GM21360 (cell line): ENCODE results near the gene YKT6.

ENCODE experiments used
- ATAC-seq: cut with Tn5 transposase; IDR thresholded peaks from one replicate; pipeline ENCODE4 v1.9.1; 2021; ENCODE audit warnings: mild to moderate bottlenecking, moderate library complexity; ENCODE audit not compliant: unreplicated experiment

YKT6 gene

DNA sequence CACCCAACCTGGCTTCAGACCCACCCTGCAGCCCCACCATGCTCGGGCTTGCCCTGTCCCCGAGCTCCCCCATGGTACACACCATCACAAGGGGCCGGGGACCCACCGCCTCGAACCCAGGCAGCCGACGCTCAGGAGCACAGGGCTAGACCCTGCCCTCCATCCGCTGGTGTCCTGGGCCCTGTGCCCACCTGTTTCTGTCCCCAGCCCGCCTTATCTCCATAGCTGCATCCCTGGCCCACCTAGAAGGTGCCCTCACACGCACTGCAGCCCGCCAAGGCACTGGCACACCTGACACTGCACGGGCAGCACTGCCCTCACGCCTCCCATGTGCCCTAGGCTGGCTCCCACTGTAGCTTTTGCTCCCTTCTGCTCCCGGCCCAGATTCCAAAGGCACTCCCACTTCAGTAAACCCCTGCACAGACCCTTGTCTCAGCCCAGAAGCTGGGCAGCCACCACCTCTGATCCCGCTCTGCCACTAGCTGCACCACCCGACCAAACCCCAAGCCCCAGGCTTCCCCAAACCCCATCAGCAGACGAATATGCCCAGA lies 17.1 kb downstream of the YKT6 start:
- no peak for ATAC-seq

DNA sequence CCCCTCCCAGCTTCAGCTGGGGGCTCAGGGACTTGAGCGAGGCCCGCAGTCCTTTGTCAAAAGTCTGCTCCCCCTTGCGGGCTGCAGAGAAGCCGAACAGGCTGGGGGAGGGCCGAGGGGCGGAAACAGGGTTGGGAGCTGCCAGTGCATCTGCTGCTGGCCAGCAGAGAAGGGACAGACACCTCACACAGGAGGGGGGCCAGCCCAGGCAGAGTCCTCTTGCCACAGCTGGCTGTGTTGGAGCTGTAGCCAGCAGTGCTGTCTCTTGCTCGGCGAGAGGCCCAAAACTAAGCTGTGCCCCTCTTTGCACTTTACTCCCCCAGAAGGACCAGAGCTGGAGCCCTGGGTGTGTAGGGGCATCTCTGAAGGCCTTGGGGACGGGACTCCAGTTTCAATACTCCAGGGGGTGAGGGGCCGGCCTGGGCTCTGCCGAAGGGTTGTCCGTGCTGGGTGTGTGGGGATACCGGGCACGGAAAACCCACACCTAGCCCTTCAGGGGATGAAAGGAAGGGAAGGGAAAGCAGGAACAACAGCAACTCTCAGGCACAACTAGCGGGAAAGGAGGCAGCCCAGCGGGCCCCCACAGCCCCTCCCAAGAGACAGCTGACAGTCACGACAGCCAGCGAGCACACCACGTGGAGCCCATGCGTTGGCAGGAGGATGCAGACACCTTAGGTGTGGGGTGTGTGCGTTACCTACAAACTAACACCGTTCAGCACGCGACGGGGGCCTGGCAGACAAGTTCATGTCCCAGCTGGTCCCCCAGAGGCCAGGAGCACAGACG lies 17.8 kb downstream of the YKT6 start:
- ATAC-seq, result no peak

DNA sequence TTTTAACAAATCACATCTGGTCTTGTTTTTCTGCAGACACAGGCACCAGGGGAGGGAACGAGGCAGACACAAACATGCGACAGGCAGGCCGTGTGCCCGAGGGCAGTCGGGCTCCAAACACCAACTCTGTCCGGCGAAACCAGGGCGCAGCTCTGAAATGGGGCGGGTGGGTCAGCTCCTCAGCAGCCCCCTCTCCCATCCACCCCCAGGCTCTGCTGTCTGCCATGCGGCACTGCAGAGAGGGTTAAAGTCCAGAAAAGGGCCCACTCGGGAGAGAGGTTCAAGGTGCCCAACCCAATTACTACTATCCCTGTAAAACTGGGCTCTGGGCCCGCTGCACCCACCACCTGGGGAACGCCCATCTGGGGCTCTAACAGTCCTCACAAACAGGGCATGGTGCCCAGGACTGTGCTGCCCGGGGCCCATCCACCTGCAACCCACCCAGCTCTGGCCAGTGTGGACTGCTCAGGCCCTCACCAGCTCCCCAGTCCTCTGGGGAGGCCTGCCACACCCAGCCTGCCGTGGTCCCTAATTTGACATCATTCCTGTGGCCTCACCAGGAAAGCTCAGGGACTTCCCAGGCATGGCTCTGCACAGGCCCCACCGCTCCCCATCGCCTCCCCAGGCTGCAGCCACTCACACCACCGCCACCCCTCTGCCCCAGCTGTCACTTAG lies 18.7 kb downstream of the YKT6 start:
- ATAC-seq, result no peak

DNA sequence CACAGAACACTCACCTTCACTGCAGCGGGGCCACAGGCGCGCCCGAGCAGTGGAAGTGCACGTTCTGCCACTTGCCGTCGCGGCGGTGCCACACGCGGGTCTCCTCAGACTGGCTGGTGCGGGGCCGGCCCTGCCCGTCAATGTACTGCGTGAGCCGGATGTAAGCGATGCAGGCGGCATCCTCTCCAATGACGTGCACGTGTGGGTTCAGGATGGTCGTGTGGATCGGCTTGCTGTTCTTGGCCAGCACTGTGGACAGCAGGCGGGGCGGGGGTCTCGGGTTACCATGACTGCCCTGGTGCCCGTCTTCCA lies 19.2 kb downstream of the YKT6 start:
- ATAC-seq, result no peak

DNA sequence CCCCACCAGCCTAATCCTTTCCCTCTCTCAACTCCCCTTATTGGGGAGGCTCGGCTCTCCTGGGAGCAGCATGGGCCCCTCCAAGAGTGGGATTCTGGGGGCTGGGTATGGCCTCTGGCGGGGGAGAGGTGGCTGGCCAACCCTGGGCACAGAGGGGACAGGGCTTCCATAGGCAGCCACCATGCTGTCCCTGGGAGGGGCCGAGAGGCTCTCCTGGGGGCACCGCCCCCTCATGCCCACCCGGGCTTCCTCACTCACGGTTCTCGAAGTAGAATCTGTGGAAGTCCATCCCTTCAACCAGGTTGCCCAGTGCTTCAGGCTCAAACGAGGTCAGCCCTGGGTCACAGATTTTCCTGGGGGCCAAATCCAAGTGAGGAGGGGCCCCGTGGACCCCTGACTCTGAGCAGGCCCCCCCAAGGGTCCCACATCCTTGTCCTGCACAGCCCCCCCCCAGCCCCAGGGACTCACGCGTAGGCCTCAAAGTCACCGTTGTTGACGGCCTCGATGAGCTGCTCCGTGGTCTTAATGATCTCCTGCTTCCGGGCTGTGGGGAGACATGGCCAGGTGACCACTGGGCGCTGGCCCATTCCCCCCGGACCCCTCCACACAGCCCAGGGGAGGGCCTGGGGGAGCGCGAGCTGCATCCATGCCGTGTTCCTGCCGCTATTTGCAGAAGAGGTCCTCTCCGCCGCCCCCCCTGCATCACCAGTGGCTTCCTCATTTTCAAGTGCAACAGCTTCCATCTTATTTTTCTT lies 19.8 kb downstream of the YKT6 start:
- ATAC-seq, result no peak

DNA sequence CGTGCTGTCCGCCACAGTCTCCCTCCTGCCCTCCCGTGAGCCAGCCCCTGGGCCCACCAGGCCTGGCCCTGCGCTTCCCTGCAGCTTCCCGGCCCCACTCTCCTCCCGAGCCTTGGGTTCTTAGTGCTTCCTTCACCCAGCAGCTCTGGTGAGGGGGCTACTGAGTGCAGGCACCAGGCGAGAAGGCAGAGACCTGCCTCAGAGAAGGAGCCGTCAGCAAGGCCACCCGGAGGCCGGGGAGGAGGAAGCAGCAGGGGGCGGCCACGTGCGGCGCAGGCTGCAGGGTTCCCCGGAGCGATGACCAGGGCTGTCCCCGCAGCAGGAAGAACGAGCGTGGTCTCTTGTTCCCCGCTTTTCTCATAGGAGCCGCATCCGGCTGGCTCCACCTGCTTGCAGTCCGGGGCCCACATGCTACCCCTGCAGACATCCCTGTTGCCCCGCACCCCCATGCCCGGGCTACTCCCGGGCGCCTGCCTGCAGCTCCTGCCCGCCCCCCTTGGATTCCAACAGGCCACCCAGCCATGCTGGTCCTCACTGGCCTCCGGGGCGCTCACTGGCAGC lies 20.5 kb downstream of the YKT6 start:
- ATAC-seq, result no peak

DNA sequence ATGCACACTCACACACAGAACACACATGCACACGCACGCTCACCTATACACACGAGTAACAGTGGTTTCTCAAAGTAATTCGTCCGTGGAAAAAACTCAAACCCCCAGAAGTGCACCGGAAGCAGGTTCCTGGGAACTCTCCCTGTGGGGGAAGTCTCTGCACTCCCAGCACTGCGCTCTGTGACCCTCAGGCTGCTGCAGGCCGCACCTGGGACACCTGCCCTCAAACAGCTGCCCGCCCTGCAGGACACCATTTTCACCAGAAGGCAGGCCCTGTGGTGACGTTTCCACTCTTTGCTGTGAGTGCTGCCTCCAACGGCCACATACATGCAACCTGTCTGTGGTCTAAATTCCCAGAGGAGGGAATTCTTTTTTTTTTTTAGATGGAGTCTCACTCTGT lies 21.3 kb downstream of the YKT6 start:
- ATAC-seq, result no peak

DNA sequence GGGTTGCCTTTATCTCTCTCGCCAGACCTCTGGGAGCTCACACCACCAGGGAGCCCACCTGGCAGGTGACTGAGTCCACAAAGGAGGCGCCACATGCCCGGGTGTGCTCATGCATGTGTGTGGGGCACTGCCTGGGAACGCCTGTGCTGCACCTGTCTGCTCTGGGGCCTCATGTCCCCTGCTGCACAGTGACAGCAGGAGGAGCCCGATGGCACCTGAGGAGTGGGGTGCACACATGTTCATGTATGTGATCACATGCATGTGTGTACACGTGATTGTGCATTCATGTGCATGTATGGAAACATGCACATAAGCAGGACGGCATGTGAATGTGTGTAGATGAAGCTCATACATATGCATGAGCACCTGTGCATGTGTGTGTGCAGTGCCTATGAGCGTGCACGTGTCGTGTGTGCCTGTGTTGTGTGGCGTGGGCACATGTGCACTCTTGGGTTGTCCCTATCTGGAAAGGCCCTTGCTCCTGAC lies 22.0 kb downstream of the YKT6 start:
- no peak for ATAC-seq

DNA sequence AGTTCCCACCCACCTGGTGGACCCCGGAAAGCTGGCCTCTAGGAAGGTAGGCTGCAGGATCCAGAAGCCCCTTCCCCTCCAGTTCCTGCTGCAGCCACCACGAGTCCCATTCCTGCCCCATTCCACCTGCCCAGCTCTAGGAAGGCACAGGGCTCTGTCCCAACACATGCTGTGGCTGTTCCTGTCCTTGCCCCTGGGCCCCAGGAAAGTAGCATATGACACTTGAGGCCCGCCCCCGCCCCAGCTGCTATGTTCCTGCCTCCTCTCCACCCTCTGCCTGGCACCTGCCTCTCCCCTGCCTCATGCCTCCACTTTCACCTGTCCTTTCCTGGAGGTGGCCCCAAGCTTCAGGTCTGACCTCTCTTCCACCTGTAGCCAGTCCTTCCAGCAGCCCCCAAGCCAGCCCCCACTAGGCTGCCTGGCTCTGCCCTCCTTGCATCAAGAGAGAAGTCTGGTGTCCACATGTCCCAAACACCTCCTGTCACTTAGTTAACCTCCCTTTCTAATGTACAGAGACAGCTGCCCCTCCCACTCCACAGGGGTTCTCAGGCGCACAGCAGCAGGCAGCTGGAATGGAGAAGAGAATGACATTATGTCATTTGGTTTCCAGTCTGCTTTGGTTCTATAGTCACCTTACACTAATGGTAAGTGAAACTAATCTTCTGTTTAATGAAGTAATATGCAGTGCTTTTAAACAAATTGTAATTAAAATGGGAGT lies 22.7 kb downstream of the YKT6 start:
- no peak for ATAC-seq

DNA sequence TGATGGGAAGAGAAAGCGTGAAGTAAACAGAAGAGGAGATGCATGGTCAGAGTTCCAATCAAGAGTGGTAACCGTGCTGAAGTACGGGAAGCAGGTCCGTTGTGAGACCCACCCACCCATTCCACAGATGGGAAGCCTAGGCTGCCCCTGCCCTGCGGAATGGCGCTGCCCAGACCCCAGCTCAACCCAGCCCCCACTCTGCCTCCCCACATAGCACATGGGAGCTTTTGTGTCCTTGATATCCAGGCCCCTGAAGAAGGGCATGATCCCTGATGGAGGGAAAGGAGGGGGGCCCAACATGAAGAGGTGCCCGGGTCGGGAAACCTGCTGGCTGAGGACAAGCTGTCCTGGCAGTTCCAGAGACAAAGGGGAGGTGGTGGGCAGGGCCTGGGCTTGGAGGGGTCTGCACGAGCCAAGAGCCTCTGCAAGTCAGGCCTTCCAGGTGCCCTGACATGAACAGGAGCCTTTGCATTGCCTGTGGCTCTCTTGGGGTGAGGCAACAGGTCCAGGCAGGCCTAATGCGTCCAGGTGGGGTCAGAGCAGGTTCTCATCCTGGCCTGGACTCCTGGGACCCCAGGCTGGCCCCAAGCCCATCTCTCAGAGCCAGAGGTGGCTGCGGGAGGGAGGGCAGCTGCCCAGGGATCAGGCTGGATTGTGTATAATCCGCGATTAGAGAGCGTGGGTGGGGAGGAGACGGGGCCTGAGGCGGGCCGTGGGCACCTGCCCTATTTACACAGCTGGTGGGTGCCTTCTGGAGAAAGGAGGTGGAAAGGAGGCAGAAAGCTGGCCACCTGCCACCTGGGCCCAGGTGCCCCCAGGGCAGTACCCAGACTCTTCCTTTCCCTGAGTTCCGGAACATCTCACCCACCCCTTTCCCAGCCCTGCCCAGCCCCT lies 23.5 kb downstream of the YKT6 start:
- no peak for ATAC-seq

DNA sequence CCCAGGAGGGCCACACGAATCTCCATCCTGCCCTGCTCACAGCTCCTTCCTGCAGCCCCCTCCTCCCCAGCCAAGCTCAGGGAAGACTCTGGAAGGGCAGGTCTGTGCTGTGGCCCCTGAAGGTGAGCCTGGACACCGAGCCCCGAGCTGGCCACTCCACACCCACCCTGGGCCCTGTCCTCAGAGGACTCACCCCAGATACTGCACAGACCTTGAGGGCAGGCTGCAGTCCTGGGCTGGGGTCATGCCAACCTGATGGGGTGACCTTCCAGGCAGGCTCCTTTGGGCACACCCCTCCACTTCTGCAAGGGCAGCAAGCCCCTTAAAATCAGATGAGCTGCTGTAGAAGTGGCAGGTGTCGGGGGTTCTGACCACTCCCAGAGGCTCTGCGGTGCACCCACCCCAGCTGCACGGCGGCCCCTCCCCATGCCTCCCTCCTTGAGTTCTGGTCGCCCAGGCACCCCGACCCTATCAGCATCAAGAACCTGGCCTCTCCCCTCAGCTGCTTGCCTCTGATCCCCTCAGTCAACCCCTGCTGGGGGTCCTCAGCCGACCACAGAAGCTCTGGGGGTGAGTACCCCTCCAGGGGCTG lies 24.3 kb downstream of the YKT6 start:
- no peak for ATAC-seq

DNA sequence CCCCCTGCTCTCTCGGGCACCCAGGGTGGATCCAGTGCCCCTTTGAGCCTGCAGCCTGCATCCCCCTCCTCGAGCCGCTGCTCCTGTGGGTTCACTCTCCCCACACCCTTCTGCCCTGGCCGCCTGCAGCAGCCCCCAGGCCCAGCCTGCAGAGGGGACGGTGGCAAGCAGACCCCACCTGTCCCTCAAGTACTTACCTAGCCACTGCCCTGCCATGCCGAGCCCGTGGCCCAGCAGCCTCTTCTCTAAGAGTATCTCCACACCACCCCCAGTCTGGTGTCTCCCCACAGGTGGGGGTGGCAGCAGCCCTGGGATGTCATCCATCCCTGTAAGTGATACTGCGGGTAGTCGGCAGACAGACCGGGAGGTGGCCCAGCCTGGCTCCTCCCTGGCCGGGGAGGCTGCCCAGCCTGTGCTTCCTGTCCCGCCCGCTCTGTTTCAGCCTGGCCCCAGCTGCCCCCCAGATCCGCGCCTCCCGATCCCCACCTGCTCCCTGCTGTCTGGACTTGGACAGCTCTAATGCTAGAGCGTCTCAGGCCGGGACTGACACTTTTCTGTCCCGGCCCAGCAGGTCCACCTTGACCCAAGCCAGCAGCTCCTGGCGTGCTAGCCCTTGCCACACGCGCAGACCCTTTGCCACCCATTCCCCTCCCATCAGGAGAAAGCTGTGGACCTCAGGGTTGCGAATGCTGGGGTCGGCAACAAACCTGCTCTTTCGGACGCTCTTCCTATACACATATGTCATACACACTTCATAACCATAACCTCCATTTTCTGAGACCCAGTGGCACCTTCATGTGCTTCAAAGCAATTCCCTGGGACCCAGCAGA lies 25.0 kb downstream of the YKT6 start:
- no peak for ATAC-seq

DNA sequence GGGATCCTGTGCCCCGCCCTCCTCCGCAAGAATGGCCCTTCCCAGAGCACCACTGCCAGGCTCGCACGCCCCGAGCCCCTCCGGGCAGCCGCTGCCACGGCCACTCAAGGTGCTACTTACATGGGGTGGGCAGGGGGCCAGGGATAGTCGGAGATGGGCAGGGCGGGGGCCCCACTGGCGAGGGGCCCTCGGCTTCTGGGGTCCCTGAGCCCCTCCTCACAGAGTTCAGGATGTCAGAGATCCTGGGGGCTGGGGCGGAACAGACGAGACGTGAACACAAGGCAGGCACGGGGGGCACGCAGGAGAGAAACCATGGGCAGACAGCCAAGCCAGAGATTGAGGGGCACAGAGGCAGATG lies 25.6 kb downstream of the YKT6 start:
- ATAC-seq, result no peak

DNA sequence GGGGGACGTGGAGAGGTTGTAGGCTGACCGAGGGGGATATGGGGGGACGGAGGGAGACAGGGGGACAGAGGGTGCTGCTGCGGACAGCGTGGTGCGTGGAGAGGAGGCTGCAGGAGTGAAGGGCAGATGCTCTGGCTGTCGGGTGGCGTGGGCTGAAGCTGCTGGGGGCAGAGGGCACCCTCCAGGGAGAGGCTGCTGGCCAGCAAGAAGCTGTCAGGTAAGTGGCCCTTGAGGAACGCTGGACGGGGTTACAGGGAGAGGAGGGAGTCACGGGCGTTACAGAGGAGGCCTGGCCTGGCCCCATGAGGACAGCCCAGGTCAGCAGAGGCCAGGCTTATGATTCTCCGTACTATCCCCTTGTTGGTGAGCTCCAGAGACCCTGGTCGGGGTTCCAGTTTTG lies 27.1 kb downstream of the YKT6 start:
- no peak for ATAC-seq

DNA sequence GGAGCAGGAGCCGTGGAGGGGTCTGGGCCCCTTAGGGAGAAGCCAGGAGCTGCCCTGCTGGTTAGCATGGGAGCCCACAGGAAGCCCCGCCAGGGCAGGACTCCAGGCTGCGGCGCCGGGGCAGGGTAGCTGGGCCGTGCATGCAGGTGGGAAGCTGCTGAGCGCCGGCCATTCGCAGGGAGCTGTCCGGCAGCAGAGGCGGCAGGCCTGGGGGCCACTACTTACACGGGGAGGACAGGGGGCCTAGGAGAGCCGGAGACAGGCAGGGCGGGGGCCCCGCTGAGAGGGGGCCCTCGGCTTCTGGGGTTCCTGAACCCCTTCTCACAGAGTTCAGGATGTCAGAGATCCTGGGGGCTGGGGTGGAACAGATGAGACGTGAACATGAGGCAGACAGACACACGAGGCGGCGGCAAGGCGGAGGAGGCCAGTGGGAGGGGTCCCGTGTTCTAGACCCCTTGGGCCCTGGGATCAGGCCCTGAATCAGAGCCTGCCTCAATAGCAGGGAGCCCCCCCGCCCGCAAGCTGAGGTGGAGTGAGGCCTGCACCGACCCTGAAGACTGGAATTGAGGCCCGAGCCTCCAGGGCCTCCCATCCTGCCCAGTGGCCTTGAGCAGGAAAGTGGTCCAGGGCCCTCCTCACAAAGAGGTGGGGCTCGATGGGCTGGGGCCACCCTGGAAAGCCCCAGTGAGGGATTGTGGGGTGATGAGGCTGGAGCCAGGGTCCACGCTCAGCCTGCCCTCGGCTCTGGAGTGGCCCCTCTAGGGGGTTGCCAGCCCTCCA lies 28.0 kb downstream of the YKT6 start:
- no peak for ATAC-seq

DNA sequence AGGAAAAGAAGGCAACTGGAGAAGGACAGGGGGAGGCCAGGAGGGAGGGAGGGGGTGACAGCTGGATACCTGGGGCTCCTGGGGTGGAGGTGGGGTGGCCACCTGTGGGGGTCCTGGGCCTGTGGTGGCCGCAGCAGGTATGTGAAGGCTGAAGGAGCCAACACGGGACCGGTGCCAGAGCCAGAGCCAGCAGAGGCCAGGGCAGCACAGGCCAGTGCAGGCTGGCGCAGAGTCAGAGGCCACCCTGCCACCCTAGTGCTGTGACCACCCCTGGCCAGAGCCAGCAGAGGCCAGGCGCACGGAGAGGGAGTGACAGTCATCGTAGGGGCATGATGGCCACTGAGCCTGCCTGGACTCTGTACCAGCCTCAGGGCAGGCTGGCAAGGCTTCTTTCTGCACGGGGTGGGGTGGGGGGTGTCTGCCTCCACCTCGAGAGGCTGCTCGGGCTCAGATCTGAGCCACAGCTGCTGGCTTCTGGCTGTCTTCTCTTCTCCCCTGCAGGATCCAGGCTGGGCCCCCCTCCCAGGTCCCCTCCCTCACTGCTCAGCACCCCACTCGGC lies 28.8 kb downstream of the YKT6 start:
- ATAC-seq, result no peak

DNA sequence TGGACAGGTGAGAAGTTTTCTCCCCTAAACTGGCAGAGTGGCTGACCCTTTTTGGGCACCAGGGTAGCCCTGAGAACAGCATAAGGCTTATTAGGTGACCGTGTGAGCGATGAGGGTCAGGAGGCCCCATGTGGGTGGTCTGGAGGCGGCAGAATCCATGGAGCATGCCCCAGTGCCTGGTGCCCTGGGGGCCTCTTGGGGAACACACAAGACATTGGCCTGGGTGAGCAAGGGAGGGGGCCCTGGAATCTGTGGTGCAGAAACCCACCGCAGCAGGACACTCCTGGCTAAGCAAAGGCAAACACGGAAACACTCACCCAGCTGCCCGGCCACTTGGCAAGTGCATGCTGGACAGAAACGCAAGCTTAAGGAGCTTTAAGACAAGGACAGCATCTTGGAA lies 29.5 kb downstream of the YKT6 start:
- ATAC-seq, result no peak
